DOHH2 (cell line): ENCODE measurements around the gene PDE4A.

Experiments used
- H3F3A ChIP-seq: fragments of 200-600 bp; sonication (generic), shearing (Covaris generic); 2 replicates; pipeline ENCODE4 v1.6.0; 2016; ENCODE audit warnings: antibody characterized with exemption, mild to moderate bottlenecking; ENCODE audit not compliant: control insufficient read depth, insufficient read depth
- H3K27ac ChIP-seq: fragments of 200-600 bp; sonication (generic); 2 replicates; pipeline ENCODE4 v1.5.1; 2014; ENCODE audit warnings: low read depth, mild to moderate bottlenecking, low read length, moderate library complexity
- H3K27me3 ChIP-seq: fragments of 200-600 bp; sonication (generic); 2 replicates; pipeline ENCODE4 v1.6.1; 2014; ENCODE audit warnings: mild to moderate bottlenecking, low read length, mixed read lengths; ENCODE audit not compliant: control insufficient read depth
- H3K36me3 ChIP-seq: fragments of 200-600 bp; sonication (generic); 2 replicates; pipeline ENCODE4 v1.6.1; 2014; ENCODE audit warnings: mild to moderate bottlenecking, low read length, moderate library complexity, mixed read lengths; ENCODE audit not compliant: control insufficient read depth
- H3K4me1 ChIP-seq: fragments of 200-600 bp; sonication (generic); 2 replicates; pipeline ENCODE4 v1.6.1; 2014; ENCODE audit warnings: mild to moderate bottlenecking, low read length, mixed read lengths; ENCODE audit not compliant: control insufficient read depth
- H3K4me2 ChIP-seq: fragments of 200-600 bp; sonication (generic); 2 replicates; pipeline ENCODE4 v1.6.0; 2014; ENCODE audit warnings: mild to moderate bottlenecking, low read length, moderate library complexity
- H3K4me3 ChIP-seq: fragments of 200-600 bp; sonication (generic); 2 replicates; pipeline ENCODE4 v1.5.1; 2014; ENCODE audit warnings: mild to moderate bottlenecking, low read length, mixed read lengths
- H3K79me2 ChIP-seq: fragments of 200-600 bp; sonication (generic); 2 replicates; pipeline ENCODE4 v1.6.1; 2014; ENCODE audit warnings: mild to moderate bottlenecking, low read length, mixed read lengths; ENCODE audit not compliant: control insufficient read depth
- H3K9me2 ChIP-seq: fragments of 200-600 bp; sonication (generic); replicated peaks from 2 replicates; pipeline ENCODE4 v1.6.1; 2014; ENCODE audit warnings: mild to moderate bottlenecking, low read length, mixed read lengths; ENCODE audit not compliant: control insufficient read depth
- H3K9me3 ChIP-seq: fragments of 200-600 bp; sonication (generic); 2 replicates; pipeline ENCODE4 v1.6.1; 2014; ENCODE audit warnings: antibody characterized with exemption, low read length, mixed read lengths; ENCODE audit not compliant: control insufficient read depth, insufficient read depth
- H4K20me1 ChIP-seq: fragments of 200-600 bp; sonication (generic); 2 replicates; pipeline ENCODE4 v1.6.0; 2014; ENCODE audit warnings: low read depth, mild to moderate bottlenecking, antibody characterized with exemption, low read length, moderate library complexity; ENCODE audit not compliant: control insufficient read depth, insufficient read depth
- CTCF ChIP-seq: fragments of 200-600 bp; sonication (generic); IDR thresholded peaks from one replicate; pipeline ENCODE4 v1.5.1; 2014; ENCODE audit warnings: antibody characterized with exemption, mild to moderate bottlenecking, low read depth, low read length; ENCODE audit not compliant: poor library complexity, severe bottlenecking
- EZH2phosphoT487 ChIP-seq: fragments of 200-600 bp; sonication (generic); IDR thresholded peaks from 2 replicates; pipeline ENCODE4 v1.6.1; 2017; ENCODE audit warnings: borderline replicate concordance, mild to moderate bottlenecking, antibody characterized with exemption, low read length, moderate library complexity, mixed read lengths

The PDE4A gene

GRCh38 chr19:10501971-10502523 is 81.7 kb downstream of the PDE4A start:
- Histone ChIP-seq H3K36me3 (peaks cover 48% of the 10 kb centered on the region), H3K27ac (peak overlapping the region; percentile 77), H3K4me1 (peaks cover 27% of the 10 kb centered on the region), H4K20me1 (peaks cover 6% of the 10 kb centered on the region; the same call in 1 of the 2 replicates), H3K79me2 (peaks cover 54% of the 10 kb centered on the region), H3F3A (0 out of 2 replicates have a peak, but pooled peaks cover 9% of the 10 kb centered on the region), H3K9me2 (no peaks in the 10 kb centered on the region), H3K4me2 (peak overlapping the region; percentile 96), H3K27me3 (no peaks in the 10 kb centered on the region), H3K9me3 (no peaks in the 10 kb centered on the region), H3K4me3 (peak overlapping the region; percentile 95)
- TF ChIP-seq CTCF = no peak
- TF ChIP-seq EZH2phosphoT487 = no peak

- H3K79me2 ChIP-seq = peaks cover 49% of the 10 kb centered on the region
- peak overlapping the region; percentile 77 for H3K27ac ChIP-seq
- no peaks in the 10 kb centered on the region for H3K9me3 ChIP-seq
- TF ChIP-seq CTCF = no peak
- no peak for TF ChIP-seq EZH2phosphoT487
- H3K9me2 ChIP-seq = no peaks in the 10 kb centered on the region
- peaks cover 27% of the 10 kb centered on the region for H3K4me1 ChIP-seq
- peak overlapping the region; percentile 95 for H3K4me3 ChIP-seq
- 0 out of 2 replicates have a peak, but pooled peaks cover 9% of the 10 kb centered on the region for H3F3A ChIP-seq
- H3K4me2 ChIP-seq = peak overlapping the region; percentile 96
- peaks cover 6% of the 10 kb centered on the region; the same call in 1 of the 2 replicates for H4K20me1 ChIP-seq
- H3K27me3 ChIP-seq = no peaks in the 10 kb centered on the region
- H3K36me3 ChIP-seq = peaks cover 43% of the 10 kb centered on the region
Measured at GRCh38 chr19:10502524-10503001, 82.2 kb downstream of the PDE4A start.

- H3K36me3 ChIP-seq = peaks cover 40% of the 10 kb centered on the region
- peak within 1 kb of the TSS; percentile 77 for H3K27ac ChIP-seq
- H3K4me2 ChIP-seq = peak within 1 kb of the TSS; percentile 96
- TF ChIP-seq CTCF (peak; percentile 6), EZH2phosphoT487 (no peak)
- peak within 1 kb of the TSS; percentile 95 for H3K4me3 ChIP-seq
- H3K9me2 ChIP-seq = no peaks in the 10 kb centered on the region
- no peaks in the 10 kb centered on the region for H3K9me3 ChIP-seq
- no peaks in the 10 kb centered on the region for H3K27me3 ChIP-seq
- peaks cover 27% of the 10 kb centered on the region for H3K4me1 ChIP-seq
- H3F3A ChIP-seq = 0 out of 2 replicates have a peak, but pooled peaks cover 9% of the 10 kb centered on the region
- peaks cover 43% of the 10 kb centered on the region for H3K79me2 ChIP-seq
- peaks cover 6% of the 10 kb centered on the region; the same call in 1 of the 2 replicates for H4K20me1 ChIP-seq
Measured at GRCh38 chr19:10503002-10503789, 82.9 kb downstream of the PDE4A start, which contains the start of gene KEAP1. KEAP1 (minus strand) TSS chr19:10503356; CDS start chr19:10500033, 3,323 bp downstream.
